Activated T-helper 1 cell treated with Interleukin-2 at 50 U/mL for 16 hours (primary cell): Measurements from ENCODE around the gene CD19.
"Not testable (repeated sequence)": the region's sequence is repeated elsewhere in the genome, so short reads cannot be mapped to it uniquely, and the experiment has no call there.

ENCODE experiments used
- DNase-seq: peaks from one replicate; pipeline ENCODE4 v3.0.0-alpha.2; 2020; ENCODE audit warnings: low read depth

Gene CD19

DNA sequence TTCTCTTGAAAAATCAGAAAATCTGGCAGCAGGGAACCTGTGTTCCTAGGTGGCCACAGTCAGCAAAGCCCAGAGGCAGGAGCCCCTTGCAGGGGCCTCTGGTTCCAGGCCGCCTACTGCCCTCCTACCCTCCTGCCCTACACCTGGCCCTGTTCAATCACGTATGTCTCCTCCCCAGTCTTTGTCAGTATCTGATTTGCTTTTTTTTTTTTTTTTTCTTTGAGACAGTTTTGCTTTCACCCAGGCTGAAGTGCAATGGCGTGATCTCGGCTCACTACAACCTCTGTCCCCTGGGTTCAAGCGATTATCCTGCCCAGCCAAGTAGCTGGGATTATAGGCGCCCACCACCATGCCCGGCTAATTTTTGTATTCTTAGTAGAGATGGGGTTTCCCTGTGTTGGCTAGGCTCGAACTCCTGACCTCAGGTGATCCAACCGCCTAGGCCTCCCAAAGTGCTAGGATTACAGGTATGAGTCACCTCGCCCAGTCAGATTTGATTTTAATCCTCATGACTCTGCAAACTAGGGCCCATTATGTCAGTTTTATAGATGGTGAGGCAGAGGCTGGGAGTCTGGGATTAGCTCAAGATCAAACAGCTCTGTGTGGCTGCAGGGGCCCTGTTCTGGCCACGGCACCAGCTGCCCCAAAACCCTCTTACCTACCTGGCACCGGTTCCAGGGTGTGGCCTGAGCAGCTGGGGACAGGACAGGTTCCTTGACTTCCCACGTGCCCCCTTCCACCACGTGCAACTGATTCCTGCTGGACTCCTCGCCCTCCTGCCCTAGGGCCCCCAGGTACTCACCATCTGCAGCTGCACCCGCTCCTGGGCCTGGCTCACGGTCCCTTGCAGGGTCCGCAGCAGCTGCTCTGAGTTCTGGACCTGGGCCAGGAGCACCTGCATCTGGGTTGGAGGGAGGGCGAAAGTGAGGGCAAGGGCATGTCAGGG lies 21.4 kb upstream of the CD19 start:
- DNase-seq = no peak

DNA sequence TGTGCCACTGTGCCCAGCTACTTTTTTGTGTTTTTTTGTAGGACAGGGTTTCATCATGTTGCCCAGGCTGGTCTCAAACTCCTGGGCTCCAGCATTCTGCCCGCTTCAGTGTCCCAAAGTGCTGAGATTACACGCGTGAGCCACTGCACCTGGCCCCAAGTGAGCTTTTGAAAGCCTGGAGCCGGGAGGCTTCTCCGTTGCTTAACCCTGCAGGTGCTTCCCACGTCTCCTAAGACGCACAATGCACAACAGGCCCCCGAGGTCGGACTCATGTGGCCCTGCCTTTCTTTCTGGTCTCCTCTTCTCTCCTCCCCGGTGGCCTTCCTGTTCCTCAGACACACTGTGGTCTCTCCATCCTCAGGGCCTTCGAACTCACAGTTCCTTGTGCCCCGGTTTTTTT lies 19.2 kb upstream of the CD19 start:
- no peak for DNase-seq

DNA sequence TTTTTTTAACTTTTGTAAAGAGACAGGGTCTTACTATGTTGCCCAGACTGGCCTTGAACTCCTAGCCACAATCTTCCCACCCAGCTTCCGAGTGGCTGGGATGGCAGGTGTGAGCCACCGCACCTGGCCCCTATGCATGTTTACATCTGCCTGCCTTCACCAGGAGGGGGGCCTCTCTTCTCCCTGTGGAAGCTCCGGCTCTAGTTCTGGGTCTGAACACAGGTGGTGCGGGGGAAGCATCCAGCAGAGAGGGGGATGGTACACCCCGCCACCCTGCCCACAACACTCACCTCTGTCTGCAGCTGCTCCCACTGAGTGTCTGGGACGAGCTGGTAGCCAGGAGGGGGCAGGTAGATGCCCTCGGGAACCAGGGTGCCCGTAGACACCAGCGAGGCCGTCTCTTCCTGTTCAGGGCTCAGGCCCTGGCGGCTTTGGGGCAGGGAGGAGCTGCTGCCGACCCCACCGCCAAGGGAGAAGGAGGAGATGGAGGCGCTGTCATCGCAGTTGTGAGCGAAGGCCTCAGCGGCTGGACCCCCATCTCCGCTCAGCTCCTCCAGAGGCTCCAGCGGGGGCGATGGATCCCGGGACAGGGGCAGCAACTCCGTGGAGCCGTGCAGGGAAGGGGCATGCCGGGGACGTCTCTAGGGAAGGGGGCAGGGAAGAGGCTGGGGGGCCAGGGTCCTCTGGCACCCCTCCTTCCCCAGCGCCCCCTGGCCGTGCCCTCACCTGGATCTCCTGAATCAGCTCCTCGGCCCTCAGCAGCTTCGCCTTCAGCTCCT lies 17.6 kb upstream of the CD19 start:
- DNase-seq = no peak

DNA sequence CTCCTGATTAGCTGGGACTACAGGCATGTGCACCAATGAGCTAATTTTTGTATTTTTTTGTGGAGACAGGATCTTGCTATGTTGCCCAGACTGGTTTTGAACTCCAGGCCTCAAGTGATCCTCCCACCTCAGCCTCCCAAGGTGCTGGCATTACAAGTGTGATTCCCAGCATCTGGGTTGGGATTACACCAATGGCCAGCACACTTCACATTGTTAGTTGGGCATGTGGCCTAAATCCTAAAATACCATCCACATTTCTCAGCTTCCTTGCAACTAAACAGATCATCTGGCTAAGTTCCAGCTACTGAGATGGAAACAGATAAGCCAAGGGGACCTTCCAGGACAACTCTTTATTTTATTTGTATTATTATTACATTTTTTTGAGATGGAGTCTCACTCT lies 16.6 kb upstream of the CD19 start:
- no peak for DNase-seq

DNA sequence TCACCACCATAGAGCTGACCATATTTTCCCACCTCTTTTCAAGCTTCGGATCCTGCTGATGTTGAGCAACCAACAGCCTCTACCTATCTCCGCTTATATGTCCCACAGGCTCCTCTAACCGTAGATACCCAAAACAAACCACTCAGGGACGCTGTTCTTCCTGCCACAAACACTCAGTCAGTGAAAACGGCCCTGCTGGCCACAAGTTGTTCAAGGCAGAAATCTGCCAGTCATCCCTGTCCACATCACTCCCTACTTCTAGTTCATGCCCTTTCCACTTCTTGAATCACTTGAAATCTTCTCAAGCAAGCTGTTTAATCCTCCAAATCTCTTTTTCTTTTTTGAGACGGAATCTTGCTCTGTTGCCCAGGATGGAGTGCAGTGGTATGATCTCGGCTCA lies 14.7 kb upstream of the CD19 start:
- DNase-seq = no peak

DNA sequence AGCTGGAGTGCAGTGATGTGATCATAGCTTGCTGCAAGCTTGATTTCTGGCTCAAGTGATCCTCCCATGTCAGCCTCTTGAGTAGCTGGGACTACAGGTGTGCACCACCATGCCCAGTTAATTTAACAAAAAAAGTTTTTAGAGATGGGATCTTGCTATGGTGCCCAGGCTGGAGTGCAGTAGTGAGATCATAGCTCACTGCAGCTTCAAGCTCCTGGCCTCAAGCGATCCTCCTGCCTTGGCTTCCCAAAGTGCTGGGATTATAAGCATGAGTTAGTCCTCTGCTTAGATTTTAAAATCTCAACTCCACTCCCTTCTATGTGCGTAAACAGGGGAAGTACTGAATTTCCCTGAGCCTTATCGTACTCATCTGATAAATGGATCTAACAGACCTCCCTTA lies 13.1 kb upstream of the CD19 start:
- no peak for DNase-seq

DNA sequence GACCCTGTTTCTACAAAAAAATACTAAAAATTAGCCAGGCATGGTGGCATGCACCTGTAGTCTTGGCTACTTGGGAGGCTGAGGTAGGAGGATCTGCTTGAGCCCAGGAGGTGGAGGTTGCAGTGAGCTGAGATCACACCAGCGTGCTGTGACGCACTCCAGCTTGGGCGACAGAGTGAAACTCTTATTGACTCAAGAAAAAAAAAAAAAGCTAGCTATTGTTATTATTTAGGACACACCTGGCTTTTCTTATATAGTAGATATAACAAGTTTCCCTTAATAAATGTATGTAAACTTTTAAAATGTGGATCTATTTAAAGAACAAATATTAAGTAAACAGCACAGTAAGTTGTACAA lies 8.6 kb upstream of the CD19 start:
- DNase-seq = no peak

DNA sequence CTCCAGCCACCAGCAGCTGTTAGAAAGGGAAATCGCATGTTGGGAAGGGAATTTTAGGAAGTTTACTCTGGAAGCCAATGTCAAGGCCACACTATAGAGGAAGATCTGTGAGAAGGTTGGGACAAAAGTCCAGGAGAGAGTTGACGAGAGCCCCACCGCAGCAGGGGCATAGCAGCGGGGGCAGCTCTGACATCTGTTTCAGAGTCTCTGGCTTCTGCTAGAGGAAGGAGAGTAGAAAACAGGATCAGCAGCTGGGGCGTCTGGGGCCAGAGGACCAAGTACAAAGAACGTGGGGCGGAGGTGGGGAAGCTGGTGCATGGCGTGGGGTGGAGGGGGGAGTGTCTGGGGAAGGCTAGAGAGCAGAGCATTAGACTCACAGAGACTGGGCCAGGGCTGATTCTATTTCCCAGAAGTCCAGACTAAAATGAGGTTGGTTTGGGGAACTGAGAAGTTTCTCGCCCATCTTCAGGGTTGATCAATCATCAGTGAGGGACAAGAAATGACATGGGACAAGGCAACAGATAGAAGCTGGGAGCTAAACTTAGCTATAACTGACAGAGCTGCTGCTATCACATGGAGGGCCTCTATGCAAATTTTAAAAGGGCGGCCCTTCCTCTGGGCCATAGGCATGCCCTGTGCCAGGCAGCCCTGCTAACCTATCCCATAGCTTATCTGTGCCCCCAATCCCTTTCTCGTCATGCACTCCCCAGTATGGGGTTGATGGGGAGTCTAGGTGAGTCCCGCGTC lies 7.9 kb upstream of the CD19 start:
- DNase-seq = no peak

DNA sequence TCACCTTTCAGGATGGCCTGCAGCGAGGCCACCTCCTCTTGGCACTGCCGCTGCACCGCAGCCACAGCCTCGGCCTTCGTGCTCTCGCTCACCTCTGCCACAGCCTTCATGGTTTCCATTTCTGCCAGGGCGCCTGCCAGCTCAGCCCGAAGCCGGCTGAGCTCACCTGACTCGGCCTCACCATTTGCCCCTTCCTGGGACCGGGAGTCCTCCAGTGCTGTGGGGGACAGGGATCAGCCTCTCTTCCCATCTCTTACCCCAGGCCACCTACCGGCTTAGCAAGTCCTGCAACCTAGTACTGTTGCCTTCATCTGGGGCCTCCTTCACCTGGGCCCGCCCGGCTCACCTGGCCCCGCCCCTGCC lies 7.4 kb upstream of the CD19 start:
- no peak for DNase-seq

DNA sequence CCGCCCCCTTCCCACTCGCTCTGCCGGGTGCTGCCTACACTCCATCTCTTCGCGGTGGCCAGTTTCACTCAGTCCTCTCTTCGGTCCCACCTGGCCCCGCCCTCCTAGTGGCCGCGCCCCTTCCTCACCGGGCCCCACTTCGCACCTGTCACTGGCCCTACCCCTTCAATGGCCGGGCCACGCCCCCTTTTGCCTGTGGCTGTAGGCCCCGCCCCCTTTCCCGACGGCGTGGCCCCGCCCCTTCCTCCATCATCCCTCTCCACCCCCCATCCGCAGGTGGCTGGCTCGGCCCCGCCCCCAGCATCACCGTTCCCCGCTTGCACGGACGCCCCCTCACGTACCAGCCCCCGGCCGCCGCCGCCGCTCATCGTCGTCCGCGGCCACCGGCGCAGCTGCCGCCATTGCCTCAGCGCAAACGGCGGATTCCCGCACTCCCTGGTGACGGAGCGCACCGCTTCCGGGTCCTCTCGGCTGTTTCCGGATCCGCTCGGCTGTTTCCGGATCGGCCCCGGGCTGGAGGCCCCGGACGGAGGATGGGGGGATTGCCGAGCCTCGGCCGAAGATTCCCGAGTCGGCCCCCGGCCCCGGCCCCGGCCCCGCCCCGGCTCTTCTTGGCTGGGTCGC lies 6.9 kb upstream of the CD19 start, which contains the start of gene RABEP2:
TSS of gene RABEP2 (minus strand) at position 477 of the 624 bp plus-strand sequence. CDS start at position 402, 75 bp downstream.
- DNase-seq = peak; percentile 91

DNA sequence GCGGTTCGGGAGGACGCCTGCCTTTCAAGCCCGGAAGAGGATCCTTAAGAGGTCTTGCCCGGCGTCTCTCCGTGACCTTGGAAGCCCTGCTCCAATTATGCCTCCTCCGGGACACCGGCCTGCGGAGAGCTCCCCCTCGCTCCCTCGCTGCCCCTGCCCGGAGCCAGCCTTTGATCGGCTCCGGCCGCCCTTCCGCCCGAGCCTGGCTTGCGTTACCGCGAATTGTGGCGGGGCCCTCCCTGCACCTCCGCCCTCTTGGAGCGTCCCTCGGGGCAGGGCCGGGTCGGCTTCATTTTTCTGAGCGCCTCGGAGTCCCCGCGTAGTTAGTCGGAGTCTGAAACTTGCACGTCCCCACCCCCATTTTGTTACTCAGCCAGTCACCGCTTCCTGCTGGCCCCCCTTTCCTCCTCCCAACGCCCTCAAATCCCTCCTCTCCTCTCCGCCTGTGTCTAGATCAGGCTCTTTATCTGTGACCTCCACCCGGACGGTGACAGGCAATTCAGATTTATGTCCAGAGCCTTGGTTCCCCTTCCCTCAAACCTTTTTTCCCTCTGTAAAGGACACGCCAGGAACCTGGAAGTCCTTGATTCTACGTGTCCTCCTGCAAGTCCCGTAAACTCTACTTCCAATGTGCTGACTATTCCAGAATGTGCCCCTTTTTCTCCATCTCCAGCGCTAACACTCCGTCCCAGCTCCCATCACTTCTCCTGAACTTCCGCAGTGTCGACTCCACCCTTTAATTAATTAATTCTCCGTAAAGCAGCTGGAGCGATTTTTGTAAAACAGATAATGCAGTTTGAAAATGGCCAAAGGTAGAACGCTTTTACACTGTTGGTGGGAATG lies 6.2 kb upstream of the CD19 start:
- peak; percentile 69 for DNase-seq

DNA sequence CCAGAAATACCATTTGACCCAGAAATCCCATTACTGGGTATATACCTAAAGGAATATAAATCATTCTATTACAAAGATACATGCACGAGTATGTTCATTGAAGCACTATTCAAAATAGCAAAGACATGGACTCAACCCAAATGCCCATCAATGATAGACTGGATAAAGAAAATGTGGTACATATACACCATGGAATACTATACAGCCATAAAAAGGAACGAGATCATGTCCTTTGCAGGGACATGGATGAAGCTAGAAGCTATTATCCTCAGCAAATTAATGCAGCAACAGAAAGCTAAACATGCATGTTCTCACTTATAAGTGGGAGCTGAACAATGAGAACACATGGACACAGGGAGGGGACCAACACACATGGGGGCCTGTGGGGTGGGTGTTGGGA lies 5.5 kb upstream of the CD19 start:
- DNase-seq = not testable (repeated sequence)

DNA sequence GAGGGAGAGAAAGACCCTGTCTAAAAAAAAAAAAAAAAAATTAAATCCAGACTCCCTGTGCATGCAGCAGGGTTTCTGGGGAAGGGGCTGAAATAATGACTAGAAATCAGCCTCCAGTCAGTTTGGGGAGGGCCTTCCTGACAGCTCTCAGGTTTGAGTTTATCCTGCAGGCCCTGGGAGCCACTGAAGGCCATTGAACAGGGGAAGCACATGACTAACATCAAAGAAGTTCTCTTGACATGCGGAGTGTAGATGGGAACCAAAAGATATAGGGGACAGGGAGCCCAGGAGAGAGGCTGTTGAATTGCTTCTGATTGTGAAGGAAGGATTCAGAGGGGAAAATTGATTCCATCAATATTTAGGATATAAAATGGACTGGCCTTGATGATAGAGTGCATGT lies 4.0 kb upstream of the CD19 start:
- no peak for DNase-seq

DNA sequence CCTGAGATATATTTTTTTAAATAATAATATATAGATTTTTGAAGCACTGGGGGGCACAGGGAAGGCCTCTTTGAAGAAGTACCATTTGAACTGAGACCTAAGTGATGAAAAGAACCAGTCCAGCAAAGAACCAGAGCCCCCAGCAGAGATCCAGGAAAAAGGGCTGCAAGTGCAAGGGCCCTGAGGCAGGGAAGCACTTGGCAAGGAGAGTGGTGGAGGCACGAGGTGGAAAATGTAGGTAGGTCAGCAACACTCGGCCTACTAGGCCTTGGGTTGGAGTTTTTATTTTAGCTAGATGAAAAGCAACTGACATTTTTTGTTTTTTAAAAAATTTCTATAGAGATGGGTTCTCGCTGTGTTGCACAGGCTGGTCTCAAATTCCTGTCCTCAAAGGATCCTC lies 1.6 kb upstream of the CD19 start:
- DNase-seq = no peak

DNA sequence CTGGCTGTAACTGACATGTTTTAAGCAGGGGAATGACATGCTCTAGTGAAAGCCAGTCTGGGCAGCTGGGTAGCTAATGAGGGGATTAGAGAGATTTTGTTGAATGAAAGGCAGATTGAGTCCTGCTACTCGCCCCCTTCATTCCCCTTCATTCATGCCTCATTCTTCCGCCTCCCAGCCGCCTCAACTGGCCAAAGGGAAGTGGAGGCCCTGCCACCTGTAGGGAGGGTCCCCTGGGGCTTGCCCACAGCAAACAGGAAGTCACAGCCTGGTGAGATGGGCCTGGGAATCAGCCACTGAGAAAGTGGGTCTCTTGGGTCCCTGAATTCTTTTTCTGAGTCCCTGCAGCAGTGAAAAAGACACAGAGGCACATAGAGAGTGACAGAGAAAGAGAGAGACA lies 1.1 kb upstream of the CD19 start:
- DNase-seq = no peak

DNA sequence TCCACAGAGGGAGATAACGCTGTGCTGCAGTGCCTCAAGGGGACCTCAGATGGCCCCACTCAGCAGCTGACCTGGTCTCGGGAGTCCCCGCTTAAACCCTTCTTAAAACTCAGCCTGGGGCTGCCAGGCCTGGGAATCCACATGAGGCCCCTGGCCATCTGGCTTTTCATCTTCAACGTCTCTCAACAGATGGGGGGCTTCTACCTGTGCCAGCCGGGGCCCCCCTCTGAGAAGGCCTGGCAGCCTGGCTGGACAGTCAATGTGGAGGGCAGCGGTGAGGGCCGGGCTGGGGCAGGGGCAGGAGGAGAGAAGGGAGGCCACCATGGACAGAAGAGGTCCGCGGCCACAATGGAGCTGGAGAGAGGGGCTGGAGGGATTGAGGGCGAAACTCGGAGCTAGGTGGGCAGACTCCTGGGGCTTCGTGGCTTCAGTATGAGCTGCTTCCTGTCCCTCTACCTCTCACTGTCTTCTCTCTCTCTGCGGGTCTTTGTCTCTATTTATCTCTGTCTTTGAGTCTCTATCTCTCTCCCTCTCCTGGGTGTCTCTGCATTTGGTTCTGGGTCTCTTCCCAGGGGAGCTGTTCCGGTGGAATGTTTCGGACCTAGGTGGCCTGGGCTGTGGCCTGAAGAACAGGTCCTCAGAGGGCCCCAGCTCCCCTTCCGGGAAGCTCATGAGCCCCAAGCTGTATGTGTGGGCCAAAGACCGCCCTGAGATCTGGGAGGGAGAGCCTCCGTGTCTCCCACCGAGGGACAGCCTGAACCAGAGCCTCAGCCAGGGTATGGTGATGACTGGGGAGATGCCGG lies 769 bp downstream of the CD19 start:
- no peak for DNase-seq

DNA sequence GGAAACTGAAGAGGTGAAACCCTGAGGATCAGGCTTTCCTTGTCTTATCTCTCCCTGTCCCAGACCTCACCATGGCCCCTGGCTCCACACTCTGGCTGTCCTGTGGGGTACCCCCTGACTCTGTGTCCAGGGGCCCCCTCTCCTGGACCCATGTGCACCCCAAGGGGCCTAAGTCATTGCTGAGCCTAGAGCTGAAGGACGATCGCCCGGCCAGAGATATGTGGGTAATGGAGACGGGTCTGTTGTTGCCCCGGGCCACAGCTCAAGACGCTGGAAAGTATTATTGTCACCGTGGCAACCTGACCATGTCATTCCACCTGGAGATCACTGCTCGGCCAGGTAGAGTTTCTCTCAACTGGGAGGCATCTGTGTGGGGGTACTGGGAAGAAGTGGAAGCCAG lies 1.4 kb downstream of the CD19 start:
- no peak for DNase-seq

DNA sequence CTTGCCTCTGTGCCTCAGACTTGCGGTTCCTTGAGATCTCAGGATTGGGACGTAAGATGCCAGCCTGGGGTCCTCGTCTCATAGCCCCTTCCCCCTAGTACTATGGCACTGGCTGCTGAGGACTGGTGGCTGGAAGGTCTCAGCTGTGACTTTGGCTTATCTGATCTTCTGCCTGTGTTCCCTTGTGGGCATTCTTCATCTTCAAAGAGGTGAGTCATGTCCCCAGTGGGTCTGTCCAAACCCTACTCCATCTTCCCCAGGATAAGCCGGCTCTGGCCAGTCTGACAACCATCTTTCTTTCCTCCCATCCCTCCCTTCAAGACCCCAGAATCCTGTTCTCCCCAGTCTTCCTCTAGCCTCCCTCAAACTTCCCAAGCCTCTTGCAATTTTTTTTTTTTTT lies 3.6 kb downstream of the CD19 start:
- no peak for DNase-seq

DNA sequence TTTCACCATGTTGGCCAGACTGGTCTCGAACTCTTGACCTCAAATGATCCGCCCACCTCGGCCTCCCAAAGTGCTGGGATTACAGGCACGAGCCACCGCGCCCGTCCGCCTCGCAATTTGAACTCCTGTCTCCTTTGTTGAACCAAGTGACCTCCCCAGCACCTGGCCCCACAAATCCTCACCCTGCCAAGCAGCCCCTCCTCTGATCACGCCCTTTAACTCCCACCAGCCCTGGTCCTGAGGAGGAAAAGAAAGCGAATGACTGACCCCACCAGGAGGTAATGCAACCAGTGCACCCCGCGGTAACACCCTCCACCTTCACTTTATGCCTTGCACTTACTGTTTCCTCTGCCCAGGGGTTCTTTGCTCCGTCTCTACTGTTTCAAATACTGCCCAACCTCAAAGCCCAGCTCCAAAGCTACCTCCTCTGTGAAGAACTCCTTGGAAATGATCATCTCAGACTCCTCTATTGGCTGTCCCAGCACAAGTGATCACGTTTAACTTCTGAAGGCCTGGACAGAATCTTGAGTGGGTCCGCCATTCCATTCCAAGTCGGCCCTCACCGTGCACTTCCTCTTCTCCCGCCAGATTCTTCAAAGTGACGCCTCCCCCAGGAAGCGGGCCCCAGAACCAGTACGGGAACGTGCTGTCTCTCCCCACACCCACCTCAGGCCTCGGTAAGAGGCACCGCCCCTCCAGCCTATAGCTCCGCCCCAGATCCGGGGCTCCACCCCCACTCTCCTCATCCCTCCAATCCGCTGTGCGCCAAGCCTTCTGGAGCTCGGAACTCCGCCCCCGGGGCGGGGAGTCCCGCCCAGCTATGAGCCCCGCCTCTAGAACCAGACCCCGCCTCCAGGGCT lies 4.4 kb downstream of the CD19 start:
- peak; percentile 68 for DNase-seq

DNA sequence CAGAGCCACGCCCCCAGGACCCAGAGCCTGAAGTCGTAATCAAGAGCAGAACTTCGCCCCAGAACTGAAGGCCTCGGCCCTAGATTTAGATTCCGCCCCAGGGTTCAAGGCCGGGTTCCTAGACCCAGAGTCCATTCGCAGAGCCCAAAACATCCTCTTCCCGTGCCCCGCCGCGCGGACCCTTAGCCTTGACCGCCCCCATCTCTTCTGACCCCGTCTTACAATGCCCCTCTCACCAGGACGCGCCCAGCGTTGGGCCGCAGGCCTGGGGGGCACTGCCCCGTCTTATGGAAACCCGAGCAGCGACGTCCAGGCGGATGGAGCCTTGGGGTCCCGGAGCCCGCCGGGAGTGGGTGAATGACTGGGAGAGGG lies 5.0 kb downstream of the CD19 start:
- no peak for DNase-seq
